ENCODE measurements around the gene LCORL.
"Not testable (repeated sequence)": the region's sequence is repeated elsewhere in the genome, so short reads cannot be mapped to it uniquely, and the experiment has no call there.

DNA sequence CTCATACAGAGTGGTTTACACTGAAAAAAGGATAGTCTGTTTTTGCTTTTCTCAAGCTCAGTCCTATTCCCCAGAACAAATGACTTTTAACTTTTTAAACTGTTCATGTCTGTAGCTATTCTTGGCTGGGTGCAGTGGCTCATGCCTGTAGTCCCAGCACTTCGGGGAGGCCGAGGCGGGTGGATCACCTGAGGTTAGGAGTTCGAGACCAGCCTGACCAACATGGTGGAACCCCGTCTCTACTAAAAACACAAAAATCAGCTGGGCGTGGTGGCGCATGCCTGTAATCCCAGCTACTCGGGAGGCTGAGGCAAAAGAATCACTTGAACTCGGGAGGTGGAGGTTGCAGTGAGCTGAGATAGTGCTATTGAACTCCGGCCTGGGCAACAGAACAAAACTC is 14.8 kb upstream of the LCORL start:
- TF ChIP-seq CTCF (conservative IDR thresholded peaks at IDR 0.05; ENCODE audit: low read length); EZH2phosphoT487 (IDR thresholded peaks at IDR 0.05; ENCODE audit: borderline replicate concordance, low read depth, low read length): not testable (repeated sequence)

Measured in OCI-LY7 (cell line).